GM23338 (cell line): ENCODE data around the gene HIP1. TPM values are rescaled to one million over a fixed set of nuclear protein-coding genes. Genes with fewer than 3 reads are reported as not detected.

Source experiments
- ATAC-seq: fragments of 200-7000 bp; cut with Tn5 transposase; 3 replicates; pipeline ENCODE4 v1.9.1; 2020
- DNase-seq: peaks from one replicate; pipeline ENCODE4 v3.0.0-alpha.2; 2015; ENCODE audit warnings: low spot score
- H2AFZ ChIP-seq: fragments of 200-600 bp; sonication (generic); 2 replicates; pipeline ENCODE4 v1.8.0; 2016; ENCODE audit warnings: antibody characterized with exemption, mild to moderate bottlenecking, moderate library complexity
- H3F3A ChIP-seq: fragments of 200-600 bp; sonication (generic); replicated peaks from 2 replicates; pipeline ENCODE4 v1.8.0; 2017; ENCODE audit warnings: antibody characterized with exemption, mixed run types, low read depth
- H3K27ac ChIP-seq: fragments of 200-600 bp; sonication (generic); 2 replicates; pipeline ENCODE4 v1.6.1; 2016; ENCODE audit warnings: low read depth
- H3K27me3 ChIP-seq: fragments of 200-600 bp; sonication (generic); 2 replicates; pipeline ENCODE4 v1.8.0; 2016; ENCODE audit warnings: mild to moderate bottlenecking, mixed run types, moderate library complexity; ENCODE audit not compliant: insufficient read depth
- H3K36me3 ChIP-seq: fragments of 200-600 bp; sonication (generic); 2 replicates; pipeline ENCODE4 v1.8.0; 2016; ENCODE audit warnings: mild to moderate bottlenecking; ENCODE audit not compliant: insufficient read depth
- H3K4me1 ChIP-seq: fragments of 200-600 bp; sonication (generic); 2 replicates; pipeline ENCODE4 v1.8.0; 2016; ENCODE audit warnings: mild to moderate bottlenecking, moderate library complexity; ENCODE audit not compliant: insufficient read depth
- H3K4me2 ChIP-seq: fragments of 200-600 bp; sonication (generic); 2 replicates; pipeline ENCODE4 v1.7.1; 2017; ENCODE audit warnings: mixed run types
- H3K4me3 ChIP-seq: fragments of 200-600 bp; sonication (generic); 2 replicates; pipeline ENCODE4 v1.6.1; 2016; ENCODE audit warnings: mixed run types
- H3K79me2 ChIP-seq: fragments of 200-600 bp; sonication (generic); replicated peaks from 2 replicates; pipeline ENCODE4 v1.8.0; 2017; ENCODE audit warnings: mild to moderate bottlenecking; ENCODE audit not compliant: insufficient read depth
- H3K9me2 ChIP-seq: fragments of 200-600 bp; sonication (generic); 2 replicates; pipeline ENCODE4 v1.8.0; 2017; ENCODE audit not compliant: insufficient read depth
- H4K20me1 ChIP-seq: fragments of 200-600 bp; sonication (generic); replicated peaks from 2 replicates; pipeline ENCODE4 v1.8.0; 2017; ENCODE audit warnings: mild to moderate bottlenecking; ENCODE audit not compliant: insufficient read depth
- H3K27ac Mint-ChIP-seq: 2 replicates; pipeline ENCODE4 v1.8.0; 2020; ENCODE audit warnings: inconsistent platforms, mild to moderate bottlenecking, moderate library complexity, mixed read lengths
- H3K27me3 Mint-ChIP-seq: 3 replicates; pipeline ENCODE4 v1.8.0; 2022; ENCODE audit warnings: low read depth, mild to moderate bottlenecking, moderate library complexity, mixed read lengths, inconsistent platforms; ENCODE audit not compliant: insufficient read depth, poor library complexity
- H3K36me3 Mint-ChIP-seq: 3 replicates; pipeline ENCODE4 v1.8.0; 2021; ENCODE audit warnings: low read depth, mild to moderate bottlenecking, inconsistent platforms, moderate library complexity, mixed read lengths
- H3K4me1 Mint-ChIP-seq: 3 replicates; pipeline ENCODE4 v1.8.0; 2020; ENCODE audit warnings: mild to moderate bottlenecking, inconsistent platforms, mixed read lengths
- H3K4me3 Mint-ChIP-seq: 3 replicates; pipeline ENCODE4 v1.8.0; 2021; ENCODE audit warnings: moderate library complexity, mild to moderate bottlenecking, inconsistent platforms, mixed read lengths
- H3K9me3 Mint-ChIP-seq: 3 replicates; pipeline ENCODE4 v1.8.0; 2020; ENCODE audit warnings: moderate library complexity, mild to moderate bottlenecking, inconsistent platforms, mixed read lengths
- CREB1 ChIP-seq: fragments of 250-450 bp; sonication (Bioruptor Pico); IDR thresholded peaks from 2 replicates; pipeline ENCODE4 v1.5.0; 2020; ENCODE audit warnings: low read depth, mild to moderate bottlenecking, moderate library complexity
- EZH2 ChIP-seq: fragments of 200-600 bp; sonication (generic); IDR thresholded peaks from one replicate; pipeline ENCODE4 v1.8.0; 2017; ENCODE audit warnings: antibody characterized with exemption, mild to moderate bottlenecking, low read depth; ENCODE audit not compliant: unreplicated experiment
- EZH2phosphoT487 ChIP-seq: fragments of 200-600 bp; sonication (generic); IDR thresholded peaks from one replicate; pipeline ENCODE4 v1.8.1; 2018; ENCODE audit warnings: antibody characterized with exemption; ENCODE audit not compliant: unreplicated experiment
- JUNB ChIP-seq: IDR thresholded peaks from one replicate; pipeline ENCODE4 v1.6.1; 2016; ENCODE audit warnings: antibody characterized with exemption; ENCODE audit not compliant: unreplicated experiment
- NANOG ChIP-seq: IDR thresholded peaks from 2 replicates; pipeline ENCODE4 v1.6.1; 2016; ENCODE audit warnings: antibody characterized with exemption, borderline replicate concordance
- POLR2AphosphoS5 ChIP-seq: IDR thresholded peaks from 2 replicates; pipeline ENCODE4 v1.6.1; 2016; ENCODE audit warnings: antibody characterized with exemption, low read depth
- STAT1 ChIP-seq: IDR thresholded peaks from one replicate; pipeline ENCODE4 v1.6.1; 2016; ENCODE audit warnings: antibody characterized with exemption; ENCODE audit not compliant: unreplicated experiment
- ZNF114 ChIP-seq: fragments of 250-450 bp; sonication (Bioruptor Pico); IDR thresholded peaks from 2 replicates; pipeline ENCODE4 v1.5.0; 2020; ENCODE audit warnings: mild to moderate bottlenecking, moderate library complexity
- ZNF331 ChIP-seq: fragments of 250-450 bp; sonication (Bioruptor Pico); IDR thresholded peaks from 2 replicates; pipeline ENCODE4 v1.5.0; 2020; ENCODE audit warnings: low read depth, mild to moderate bottlenecking, moderate library complexity
- polyA plus RNA-seq: library from polyadenylated mRNA; unstranded; fragments of >200 nt; fragmentation: Nextera tagmentation; extraction: Ambion mirVana; gene quantifications from 2 replicates; pipeline ENCODE4 v1.2.1, GENCODE V29; 2016
- total RNA-seq: library from RNA; depleted of rRNA; stranded (reverse); fragments of >200 nt; shearing (Covaris generic); gene quantifications from 2 replicates; pipeline ENCODE4 v1.2.3, GENCODE V29; 2014
- TF ChIP-seq, protein P1 (sequence below), 2 experiments: fragments of 200-600 bp in 1 of 2; sonication (generic) in 1 of 2; conservative IDR thresholded peaks; 2 replicates each; pipeline versions ENCODE4 v1.5.1 to v1.6.1; 2016 to 2017; ENCODE audit warnings: antibody characterized with exemption in 2 of 2, low read depth in 2 of 2, mild to moderate bottlenecking in 2 of 2, moderate library complexity in 1 of 2
- TF ChIP-seq, protein P2 (sequence below): IDR thresholded peaks from one replicate; pipeline ENCODE4 v1.6.1; 2018; ENCODE audit warnings: antibody characterized with exemption; ENCODE audit not compliant: unreplicated experiment
- TF ChIP-seq, protein P3 (sequence below): fragments of 250-450 bp; sonication (Bioruptor Pico); IDR thresholded peaks from 2 replicates; pipeline ENCODE4 v1.5.0; 2020; ENCODE audit warnings: mild to moderate bottlenecking, moderate library complexity
- TF ChIP-seq, protein P4 (sequence below): IDR thresholded peaks from 2 replicates; pipeline ENCODE4 v1.6.1; 2016; ENCODE audit warnings: antibody characterized with exemption

Gene HIP1
- total and polyA plus RNA-seq, 2 experiments from 2014 or later, result 24.9 to 80.8 TPM

DNA sequence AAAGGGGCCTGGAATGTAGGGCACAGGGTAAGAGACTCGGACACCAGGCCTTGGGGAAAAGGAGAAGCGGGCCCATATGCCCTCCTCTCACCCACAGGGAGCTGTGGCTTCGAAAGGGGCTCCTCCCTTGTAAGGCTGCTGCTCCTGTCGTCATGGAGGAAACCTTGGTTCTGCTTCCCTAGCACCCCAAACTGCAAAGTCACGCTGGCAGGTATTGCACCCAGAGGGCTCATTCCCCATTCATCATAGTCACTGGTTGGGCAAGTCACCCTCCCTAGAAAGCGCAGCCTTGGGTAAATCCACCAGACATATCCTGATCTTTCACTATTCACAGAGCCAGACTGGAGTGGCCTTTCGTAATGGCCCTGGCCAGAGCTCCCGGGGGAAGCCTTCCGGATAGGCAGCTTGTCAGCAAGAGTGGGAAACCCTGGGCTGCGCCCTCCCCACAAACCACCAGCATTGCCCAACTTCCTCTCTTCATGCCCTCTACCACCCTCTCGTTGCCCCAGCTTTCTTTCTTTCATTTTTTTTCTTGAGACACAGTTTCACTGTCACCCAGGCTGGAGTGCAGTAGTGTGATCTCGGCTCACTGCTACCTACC lies 121.0 kb downstream of the HIP1 start:
- no peaks in the 10 kb centered on the region for H3K36me3 ChIP-seq
- no peaks in the 10 kb centered on the region for H3K4me1 ChIP-seq
- DNase-seq (no peak), ATAC-seq (no peak)
- no peak overlapping the region for H3K4me3 Mint-ChIP-seq
- H3K79me2 ChIP-seq, result peaks cover 49% of the 10 kb centered on the region
- no peaks in the 10 kb centered on the region; the same call in 2 of the 3 replicates for H3K9me3 Mint-ChIP-seq
- TF ChIP-seq POLR2AphosphoS5, result no peak
- no peak for TF ChIP-seq STAT1
- TF ChIP-seq, protein P1, sequence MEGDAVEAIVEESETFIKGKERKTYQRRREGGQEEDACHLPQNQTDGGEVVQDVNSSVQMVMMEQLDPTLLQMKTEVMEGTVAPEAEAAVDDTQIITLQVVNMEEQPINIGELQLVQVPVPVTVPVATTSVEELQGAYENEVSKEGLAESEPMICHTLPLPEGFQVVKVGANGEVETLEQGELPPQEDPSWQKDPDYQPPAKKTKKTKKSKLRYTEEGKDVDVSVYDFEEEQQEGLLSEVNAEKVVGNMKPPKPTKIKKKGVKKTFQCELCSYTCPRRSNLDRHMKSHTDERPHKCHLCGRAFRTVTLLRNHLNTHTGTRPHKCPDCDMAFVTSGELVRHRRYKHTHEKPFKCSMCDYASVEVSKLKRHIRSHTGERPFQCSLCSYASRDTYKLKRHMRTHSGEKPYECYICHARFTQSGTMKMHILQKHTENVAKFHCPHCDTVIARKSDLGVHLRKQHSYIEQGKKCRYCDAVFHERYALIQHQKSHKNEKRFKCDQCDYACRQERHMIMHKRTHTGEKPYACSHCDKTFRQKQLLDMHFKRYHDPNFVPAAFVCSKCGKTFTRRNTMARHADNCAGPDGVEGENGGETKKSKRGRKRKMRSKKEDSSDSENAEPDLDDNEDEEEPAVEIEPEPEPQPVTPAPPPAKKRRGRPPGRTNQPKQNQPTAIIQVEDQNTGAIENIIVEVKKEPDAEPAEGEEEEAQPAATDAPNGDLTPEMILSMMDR (conservative IDR thresholded peaks at IDR 0.05; ENCODE audit: low read depth in 2 of 2), result no peak
- TF ChIP-seq ZNF331 (CRISPR knock-in tag), result no peak
- no peak for TF ChIP-seq NANOG
- TF ChIP-seq, protein P2, sequence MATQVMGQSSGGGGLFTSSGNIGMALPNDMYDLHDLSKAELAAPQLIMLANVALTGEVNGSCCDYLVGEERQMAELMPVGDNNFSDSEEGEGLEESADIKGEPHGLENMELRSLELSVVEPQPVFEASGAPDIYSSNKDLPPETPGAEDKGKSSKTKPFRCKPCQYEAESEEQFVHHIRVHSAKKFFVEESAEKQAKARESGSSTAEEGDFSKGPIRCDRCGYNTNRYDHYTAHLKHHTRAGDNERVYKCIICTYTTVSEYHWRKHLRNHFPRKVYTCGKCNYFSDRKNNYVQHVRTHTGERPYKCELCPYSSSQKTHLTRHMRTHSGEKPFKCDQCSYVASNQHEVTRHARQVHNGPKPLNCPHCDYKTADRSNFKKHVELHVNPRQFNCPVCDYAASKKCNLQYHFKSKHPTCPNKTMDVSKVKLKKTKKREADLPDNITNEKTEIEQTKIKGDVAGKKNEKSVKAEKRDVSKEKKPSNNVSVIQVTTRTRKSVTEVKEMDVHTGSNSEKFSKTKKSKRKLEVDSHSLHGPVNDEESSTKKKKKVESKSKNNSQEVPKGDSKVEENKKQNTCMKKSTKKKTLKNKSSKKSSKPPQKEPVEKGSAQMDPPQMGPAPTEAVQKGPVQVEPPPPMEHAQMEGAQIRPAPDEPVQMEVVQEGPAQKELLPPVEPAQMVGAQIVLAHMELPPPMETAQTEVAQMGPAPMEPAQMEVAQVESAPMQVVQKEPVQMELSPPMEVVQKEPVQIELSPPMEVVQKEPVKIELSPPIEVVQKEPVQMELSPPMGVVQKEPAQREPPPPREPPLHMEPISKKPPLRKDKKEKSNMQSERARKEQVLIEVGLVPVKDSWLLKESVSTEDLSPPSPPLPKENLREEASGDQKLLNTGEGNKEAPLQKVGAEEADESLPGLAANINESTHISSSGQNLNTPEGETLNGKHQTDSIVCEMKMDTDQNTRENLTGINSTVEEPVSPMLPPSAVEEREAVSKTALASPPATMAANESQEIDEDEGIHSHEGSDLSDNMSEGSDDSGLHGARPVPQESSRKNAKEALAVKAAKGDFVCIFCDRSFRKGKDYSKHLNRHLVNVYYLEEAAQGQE, result no peak
- TF ChIP-seq EZH2, result no peak
- no peak for TF ChIP-seq JUNB
- no peak for TF ChIP-seq ZNF114
- TF ChIP-seq, protein P3, sequence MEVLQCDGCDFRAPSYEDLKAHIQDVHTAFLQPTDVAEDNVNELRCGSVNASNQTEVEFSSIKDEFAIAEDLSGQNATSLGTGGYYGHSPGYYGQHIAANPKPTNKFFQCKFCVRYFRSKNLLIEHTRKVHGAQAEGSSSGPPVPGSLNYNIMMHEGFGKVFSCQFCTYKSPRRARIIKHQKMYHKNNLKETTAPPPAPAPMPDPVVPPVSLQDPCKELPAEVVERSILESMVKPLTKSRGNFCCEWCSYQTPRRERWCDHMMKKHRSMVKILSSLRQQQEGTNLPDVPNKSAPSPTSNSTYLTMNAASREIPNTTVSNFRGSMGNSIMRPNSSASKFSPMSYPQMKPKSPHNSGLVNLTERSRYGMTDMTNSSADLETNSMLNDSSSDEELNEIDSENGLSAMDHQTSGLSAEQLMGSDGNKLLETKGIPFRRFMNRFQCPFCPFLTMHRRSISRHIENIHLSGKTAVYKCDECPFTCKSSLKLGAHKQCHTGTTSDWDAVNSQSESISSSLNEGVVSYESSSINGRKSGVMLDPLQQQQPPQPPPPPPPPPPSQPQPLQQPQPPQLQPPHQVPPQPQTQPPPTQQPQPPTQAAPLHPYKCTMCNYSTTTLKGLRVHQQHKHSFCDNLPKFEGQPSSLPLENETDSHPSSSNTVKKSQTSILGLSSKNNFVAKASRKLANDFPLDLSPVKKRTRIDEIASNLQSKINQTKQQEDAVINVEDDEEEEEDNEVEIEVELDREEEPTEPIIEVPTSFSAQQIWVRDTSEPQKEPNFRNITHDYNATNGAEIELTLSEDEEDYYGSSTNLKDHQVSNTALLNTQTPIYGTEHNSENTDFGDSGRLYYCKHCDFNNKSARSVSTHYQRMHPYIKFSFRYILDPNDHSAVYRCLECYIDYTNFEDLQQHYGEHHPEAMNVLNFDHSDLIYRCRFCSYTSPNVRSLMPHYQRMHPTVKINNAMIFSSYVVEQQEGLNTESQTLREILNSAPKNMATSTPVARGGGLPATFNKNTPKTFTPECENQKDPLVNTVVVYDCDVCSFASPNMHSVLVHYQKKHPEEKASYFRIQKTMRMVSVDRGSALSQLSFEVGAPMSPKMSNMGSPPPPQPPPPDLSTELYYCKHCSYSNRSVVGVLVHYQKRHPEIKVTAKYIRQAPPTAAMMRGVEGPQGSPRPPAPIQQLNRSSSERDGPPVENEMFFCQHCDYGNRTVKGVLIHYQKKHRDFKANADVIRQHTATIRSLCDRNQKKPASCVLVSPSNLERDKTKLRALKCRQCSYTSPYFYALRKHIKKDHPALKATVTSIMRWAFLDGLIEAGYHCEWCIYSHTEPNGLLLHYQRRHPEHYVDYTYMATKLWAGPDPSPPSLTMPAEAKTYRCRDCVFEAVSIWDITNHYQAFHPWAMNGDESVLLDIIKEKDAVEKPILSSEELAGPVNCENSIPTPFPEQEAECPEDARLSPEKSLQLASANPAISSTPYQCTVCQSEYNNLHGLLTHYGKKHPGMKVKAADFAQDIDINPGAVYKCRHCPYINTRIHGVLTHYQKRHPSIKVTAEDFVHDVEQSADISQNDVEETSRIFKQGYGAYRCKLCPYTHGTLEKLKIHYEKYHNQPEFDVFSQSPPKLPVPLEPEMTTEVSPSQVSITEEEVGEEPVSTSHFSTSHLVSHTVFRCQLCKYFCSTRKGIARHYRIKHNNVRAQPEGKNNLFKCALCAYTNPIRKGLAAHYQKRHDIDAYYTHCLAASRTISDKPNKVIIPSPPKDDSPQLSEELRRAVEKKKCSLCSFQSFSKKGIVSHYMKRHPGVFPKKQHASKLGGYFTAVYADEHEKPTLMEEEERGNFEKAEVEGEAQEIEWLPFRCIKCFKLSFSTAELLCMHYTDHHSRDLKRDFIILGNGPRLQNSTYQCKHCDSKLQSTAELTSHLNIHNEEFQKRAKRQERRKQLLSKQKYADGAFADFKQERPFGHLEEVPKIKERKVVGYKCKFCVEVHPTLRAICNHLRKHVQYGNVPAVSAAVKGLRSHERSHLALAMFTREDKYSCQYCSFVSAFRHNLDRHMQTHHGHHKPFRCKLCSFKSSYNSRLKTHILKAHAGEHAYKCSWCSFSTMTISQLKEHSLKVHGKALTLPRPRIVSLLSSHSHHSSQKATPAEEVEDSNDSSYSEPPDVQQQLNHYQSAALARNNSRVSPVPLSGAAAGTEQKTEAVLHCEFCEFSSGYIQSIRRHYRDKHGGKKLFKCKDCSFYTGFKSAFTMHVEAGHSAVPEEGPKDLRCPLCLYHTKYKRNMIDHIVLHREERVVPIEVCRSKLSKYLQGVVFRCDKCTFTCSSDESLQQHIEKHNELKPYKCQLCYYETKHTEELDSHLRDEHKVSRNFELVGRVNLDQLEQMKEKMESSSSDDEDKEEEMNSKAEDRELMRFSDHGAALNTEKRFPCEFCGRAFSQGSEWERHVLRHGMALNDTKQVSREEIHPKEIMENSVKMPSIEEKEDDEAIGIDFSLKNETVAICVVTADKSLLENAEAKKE (CRISPR knock-in tag), result no peak
- no peak for TF ChIP-seq CREB1 (CRISPR knock-in tag)
- TF ChIP-seq EZH2phosphoT487, result no peak
- TF ChIP-seq, protein P4, sequence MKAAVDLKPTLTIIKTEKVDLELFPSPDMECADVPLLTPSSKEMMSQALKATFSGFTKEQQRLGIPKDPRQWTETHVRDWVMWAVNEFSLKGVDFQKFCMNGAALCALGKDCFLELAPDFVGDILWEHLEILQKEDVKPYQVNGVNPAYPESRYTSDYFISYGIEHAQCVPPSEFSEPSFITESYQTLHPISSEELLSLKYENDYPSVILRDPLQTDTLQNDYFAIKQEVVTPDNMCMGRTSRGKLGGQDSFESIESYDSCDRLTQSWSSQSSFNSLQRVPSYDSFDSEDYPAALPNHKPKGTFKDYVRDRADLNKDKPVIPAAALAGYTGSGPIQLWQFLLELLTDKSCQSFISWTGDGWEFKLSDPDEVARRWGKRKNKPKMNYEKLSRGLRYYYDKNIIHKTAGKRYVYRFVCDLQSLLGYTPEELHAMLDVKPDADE, result no peak
- H3K4me1 Mint-ChIP-seq, result peaks cover 9% of the 10 kb centered on the region
- H3K27ac Mint-ChIP-seq, result peak overlapping the region; percentile 78
- peaks cover 5% of the 10 kb centered on the region for H3K27me3 Mint-ChIP-seq
- peaks cover 34% of the 10 kb centered on the region for H3K36me3 Mint-ChIP-seq
- no peak overlapping the region for H3K27ac ChIP-seq
- no peak overlapping the region for H2AFZ ChIP-seq
- no peak overlapping the region for H3K4me2 ChIP-seq
- H4K20me1 ChIP-seq, result peaks cover 33% of the 10 kb centered on the region
- 0 out of 2 replicates have a peak, but pooled peaks cover 6% of the 10 kb centered on the region for H3F3A ChIP-seq
- H3K27me3 ChIP-seq, result no peaks in the 10 kb centered on the region
- no peak overlapping the region for H3K4me3 ChIP-seq
- H3K9me2 ChIP-seq, result no peaks in the 10 kb centered on the region
